ENCODE measurements around the gene MYH9. TPM values are rescaled to one million over a fixed set of nuclear protein-coding genes. Genes with fewer than 3 reads are reported as not detected.

MYH9 gene
- total RNA-seq, 4 donors from 2014 or later, result 216 to 339 (median 246) TPM

DNA sequence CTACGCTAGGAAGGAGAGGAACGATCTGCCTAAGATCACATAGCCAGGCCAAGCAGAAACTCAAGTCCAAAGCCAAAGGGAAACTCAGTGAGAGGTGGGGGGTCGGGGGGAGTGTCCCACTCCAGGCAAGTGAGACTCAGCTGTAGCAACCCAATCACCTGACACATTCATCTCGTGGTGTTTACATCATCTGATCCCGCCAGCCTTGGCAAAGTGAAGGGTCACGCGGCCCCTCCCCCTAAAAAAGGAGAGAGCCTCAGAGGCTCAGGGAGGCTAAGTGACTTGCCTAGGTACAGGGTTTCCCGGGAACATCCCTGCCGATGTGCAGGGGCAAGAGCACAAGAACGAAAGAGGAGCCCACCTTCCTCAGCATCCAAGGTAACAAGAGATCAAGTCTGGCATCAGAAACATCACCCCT is 21.5 kb downstream of the MYH9 start:
- no peaks in the 10 kb centered on the region for H3K9me3 ChIP-seq
- DNase-seq, result no peak
- H3K36me3 ChIP-seq, result peaks cover 0 to 9% (median 0%) of the 10 kb centered on the region in 3 donors
- no peak for TF ChIP-seq POLR2A (IDR thresholded peaks at IDR 0.05)
- TF ChIP-seq, protein P1, sequence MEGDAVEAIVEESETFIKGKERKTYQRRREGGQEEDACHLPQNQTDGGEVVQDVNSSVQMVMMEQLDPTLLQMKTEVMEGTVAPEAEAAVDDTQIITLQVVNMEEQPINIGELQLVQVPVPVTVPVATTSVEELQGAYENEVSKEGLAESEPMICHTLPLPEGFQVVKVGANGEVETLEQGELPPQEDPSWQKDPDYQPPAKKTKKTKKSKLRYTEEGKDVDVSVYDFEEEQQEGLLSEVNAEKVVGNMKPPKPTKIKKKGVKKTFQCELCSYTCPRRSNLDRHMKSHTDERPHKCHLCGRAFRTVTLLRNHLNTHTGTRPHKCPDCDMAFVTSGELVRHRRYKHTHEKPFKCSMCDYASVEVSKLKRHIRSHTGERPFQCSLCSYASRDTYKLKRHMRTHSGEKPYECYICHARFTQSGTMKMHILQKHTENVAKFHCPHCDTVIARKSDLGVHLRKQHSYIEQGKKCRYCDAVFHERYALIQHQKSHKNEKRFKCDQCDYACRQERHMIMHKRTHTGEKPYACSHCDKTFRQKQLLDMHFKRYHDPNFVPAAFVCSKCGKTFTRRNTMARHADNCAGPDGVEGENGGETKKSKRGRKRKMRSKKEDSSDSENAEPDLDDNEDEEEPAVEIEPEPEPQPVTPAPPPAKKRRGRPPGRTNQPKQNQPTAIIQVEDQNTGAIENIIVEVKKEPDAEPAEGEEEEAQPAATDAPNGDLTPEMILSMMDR (IDR thresholded peaks at IDR 0.05), result no peak
- no peak overlapping the region for H3K4me3 ChIP-seq
- peak overlapping the region; percentile 78 to 100 (median 96) for H3K27ac ChIP-seq
- H3K4me1 ChIP-seq, result peaks cover 92 to 100% (median 100%) of the 10 kb centered on the region in 3 donors
- intact Hi-C loops (cut with DNase I), result no loop called here
- no peaks in the 10 kb centered on the region for H3K27me3 ChIP-seq
- 38 to 53% methylated on average over 8 to 10 of the region's 10 CpGs for WGBS, 2 donors

DNA sequence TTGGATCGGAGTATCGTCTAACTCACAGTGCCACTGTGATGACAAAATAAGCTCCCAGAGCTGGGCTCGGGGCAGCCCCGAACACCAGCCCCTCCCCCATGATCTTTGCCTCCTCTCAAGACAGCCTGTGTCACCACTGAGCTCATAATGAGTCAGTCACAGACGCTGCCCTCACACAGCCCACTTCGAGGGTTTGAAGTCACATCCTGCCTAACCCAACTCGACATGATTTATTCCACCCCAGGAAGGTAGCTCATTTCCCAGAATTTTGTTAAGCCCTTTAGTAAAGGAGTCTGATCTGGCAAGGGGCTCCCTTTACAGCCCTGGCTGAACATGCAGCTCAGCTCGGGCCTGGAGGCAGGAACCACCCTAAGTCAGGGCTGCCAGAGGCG is 22.8 kb downstream of the MYH9 start:
- H3K9me3 ChIP-seq, result no peaks in the 10 kb centered on the region
- H3K27me3 ChIP-seq, result no peaks in the 10 kb centered on the region
- H3K27ac ChIP-seq, result peak overlapping the region; percentile 78 to 100 (median 96)
- no peak for DNase-seq
- TF ChIP-seq POLR2A (IDR thresholded peaks at IDR 0.05), result no peak
- 5 to 8% methylated on average over 7 to 8 of the region's 9 CpGs for WGBS, 2 donors
- H3K4me3 ChIP-seq, result peak overlapping the region in 1 of 4 donors; percentile 35
- intact Hi-C loops (cut with DNase I), result no loop called here
- peaks cover 0 to 12% (median 0%) of the 10 kb centered on the region in 3 donors for H3K36me3 ChIP-seq
- peaks cover 84 to 100% (median 98%) of the 10 kb centered on the region in 3 donors for H3K4me1 ChIP-seq

DNA sequence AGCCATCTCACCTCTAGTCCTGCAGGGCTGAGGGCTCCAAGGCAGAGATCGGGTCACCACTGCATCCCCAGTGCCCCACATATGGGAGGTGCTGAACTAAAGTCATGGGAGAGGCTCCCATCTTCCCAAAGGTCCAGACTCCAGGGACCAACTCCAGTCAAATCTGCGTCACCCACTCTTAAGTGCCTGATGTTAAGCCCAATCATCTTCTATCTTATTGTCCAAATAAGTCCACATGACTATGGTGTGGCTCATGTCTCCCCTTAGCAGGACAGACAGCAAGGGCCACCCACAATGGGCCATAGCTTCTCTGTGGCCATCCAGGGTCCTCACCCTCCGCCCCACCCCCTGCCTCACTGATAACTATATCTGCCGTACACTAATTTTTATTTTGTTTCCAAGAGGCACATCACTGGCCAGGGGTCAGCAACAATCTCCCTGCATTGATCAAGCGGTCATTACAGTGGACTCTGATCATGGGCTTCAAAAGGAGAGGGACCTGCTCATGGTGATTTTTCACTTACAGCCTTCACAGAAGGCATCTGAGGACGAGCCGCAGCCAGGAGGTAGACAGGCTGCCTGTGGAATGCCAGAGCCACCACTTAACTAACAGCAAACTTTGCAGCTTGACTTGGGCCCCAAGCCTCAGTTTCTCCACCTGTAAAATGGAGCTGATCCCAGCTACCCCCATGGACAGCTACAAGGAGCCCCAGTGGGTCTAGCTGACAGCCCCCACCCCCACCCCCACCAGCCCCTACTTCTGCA is 23.3 kb downstream of the MYH9 start:
- no peak for DNase-seq
- H3K4me1 ChIP-seq, result peaks cover 82 to 100% (median 98%) of the 10 kb centered on the region in 3 donors
- H3K27me3 ChIP-seq, result no peaks in the 10 kb centered on the region
- no peaks in the 10 kb centered on the region for H3K9me3 ChIP-seq
- H3K4me3 ChIP-seq, result peak overlapping the region in 1 of 4 donors; percentile 35
- TF ChIP-seq POLR2A (IDR thresholded peaks at IDR 0.05), result no peak
- TF ChIP-seq, protein P1 (IDR thresholded peaks at IDR 0.05), result no peak
- peaks cover 0 to 16% (median 0%) of the 10 kb centered on the region in 3 donors for H3K36me3 ChIP-seq
- intact Hi-C loops (cut with DNase I), result no loop called here
- H3K27ac ChIP-seq, result peak overlapping the region; percentile 78 to 100 (median 96)
- 58 to 80% methylated on average over 4 to 7 of the region's 7 CpGs for WGBS, 2 donors

DNA sequence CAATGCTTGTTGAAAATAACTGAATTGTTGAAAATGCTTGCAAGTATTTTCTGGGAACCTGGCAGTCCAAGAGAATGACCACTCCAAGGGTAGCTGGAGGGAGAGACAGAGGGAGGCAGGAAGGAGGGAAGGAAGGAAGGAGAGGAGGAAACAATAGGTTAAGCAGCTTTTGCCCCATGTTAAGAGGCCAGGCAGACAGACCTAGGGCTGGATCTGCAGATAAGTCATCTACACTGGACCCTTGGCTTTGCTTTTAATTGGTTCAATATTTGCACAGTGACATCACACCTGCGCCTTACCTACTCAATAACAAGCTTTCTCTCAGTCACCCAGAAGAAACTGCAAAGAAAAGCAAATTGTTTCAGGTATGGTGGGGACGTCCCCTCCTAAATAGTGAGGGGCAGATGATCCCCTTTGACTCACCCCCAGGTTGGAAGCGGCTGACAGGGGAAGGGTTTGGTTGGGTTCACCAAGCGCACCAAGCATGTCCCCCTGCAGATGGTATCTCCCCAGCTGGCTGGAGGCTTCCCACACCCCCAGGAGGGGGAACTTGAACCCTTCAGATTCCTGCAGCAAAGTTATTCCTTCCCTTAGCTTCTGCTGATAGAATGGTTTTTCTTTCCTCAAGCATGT is 24.3 kb downstream of the MYH9 start:
- intact Hi-C loops (cut with DNase I), result no loop called here
- H3K9me3 ChIP-seq, result no peaks in the 10 kb centered on the region
- no peaks in the 10 kb centered on the region for H3K27me3 ChIP-seq
- TF ChIP-seq, protein P1 (IDR thresholded peaks at IDR 0.05), result no peak
- TF ChIP-seq POLR2A (IDR thresholded peaks at IDR 0.05), result no peak
- H3K4me3 ChIP-seq, result no peak overlapping the region
- no peak for DNase-seq
- H3K4me1 ChIP-seq, result peaks cover 81 to 100% (median 98%) of the 10 kb centered on the region in 3 donors
- peak overlapping the region; percentile 78 to 100 (median 96) for H3K27ac ChIP-seq
- 65 to 73% methylated on average over 2 to 4 of the region's 4 CpGs for WGBS, 2 donors
- H3K36me3 ChIP-seq, result peaks cover 0 to 17% (median 0%) of the 10 kb centered on the region in 3 donors

DNA sequence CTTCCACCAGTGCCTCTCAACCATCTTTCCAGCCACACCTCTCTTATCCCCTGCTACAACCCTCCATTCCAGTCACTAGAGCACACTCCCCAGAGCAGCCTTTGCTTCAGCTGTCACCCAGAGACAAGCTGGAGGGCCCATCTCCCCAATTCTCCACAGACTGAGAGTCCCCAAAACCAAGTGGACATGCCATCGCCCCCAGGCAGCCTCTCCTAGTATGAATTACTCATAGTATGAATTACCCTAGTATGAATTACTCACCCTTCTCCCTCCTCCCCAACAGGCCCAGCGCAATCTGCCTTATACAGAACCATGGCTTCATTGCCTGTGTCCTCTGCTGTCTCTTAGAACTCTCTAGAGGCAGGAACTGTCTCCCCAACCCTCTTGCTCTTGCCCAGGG is 24.8 kb downstream of the MYH9 start:
- no peak overlapping the region for H3K4me3 ChIP-seq
- DNase-seq, result no peak
- intact Hi-C loops (cut with DNase I), result no loop called here
- H3K36me3 ChIP-seq, result peaks cover 0 to 17% (median 0%) of the 10 kb centered on the region in 3 donors
- no peaks in the 10 kb centered on the region for H3K9me3 ChIP-seq
- H3K27me3 ChIP-seq, result no peaks in the 10 kb centered on the region
- H3K27ac ChIP-seq, result peak overlapping the region; percentile 78 to 100 (median 96)
- peaks cover 81 to 100% (median 98%) of the 10 kb centered on the region in 3 donors for H3K4me1 ChIP-seq
- TF ChIP-seq, protein P1 (IDR thresholded peaks at IDR 0.05), result no peak
- no peak for TF ChIP-seq POLR2A (IDR thresholded peaks at IDR 0.05)
- 26 to 39% methylated on average over 2 of the region's 2 CpGs for WGBS, 2 donors

Data from esophagus squamous epithelium (tissue), 5 donors.